H1 (cell line): ENCODE measurements around the gene TCF20. TPM values are rescaled to one million over a fixed set of nuclear protein-coding genes. Genes with fewer than 3 reads are reported as not detected.
A peak's percentile ranks its signal among the peaks of the same experiment; 100 is the strongest.

Experiments used
- CTCF ChIA-PET: fragments of 300-600 bp; sonication (Branson Sonifier 250); formaldehyde crosslinking; loops from one replicate; lab custom pipeline; 2021; ENCODE audit not compliant: partially characterized antibody; lab: Charles Lee
- POLR2A ChIA-PET: fragments of 300-600 bp; sonication (Branson Sonifier 250); formaldehyde crosslinking; loops from one replicate; lab custom pipeline; 2021; ENCODE audit warnings: inconsistent platforms; ENCODE audit not compliant: partially characterized antibody; lab: Charles Lee
- DNase-seq, 2 experiments: peaks; one replicate each; pipeline versions ENCODE4 v3.0.0 to v3.0.0-alpha.2; 2010 to 2022; ENCODE audit warnings: low spot score in 2 of 2, low read depth in 1 of 2, mixed read lengths in 1 of 2
- FAIRE-seq: peaks from 2 replicates; lab custom pipeline; 2011; peaks lifted over from hg19 to GRCh38; lab: Jason Lieb, UNC
- H2AFZ ChIP-seq: 2 replicates; pipeline ENCODE4 v1.8.1; 2012; ENCODE audit warnings: low read length, inconsistent platforms
- H2AK5ac ChIP-seq: 2 replicates; pipeline ENCODE4 v1.6.1; 2013; ENCODE audit warnings: low read depth, low read length
- H2BK120ac ChIP-seq: replicated peaks from 2 replicates; pipeline ENCODE3; 2013; ENCODE audit warnings: low read depth, low read length, inconsistent platforms
- H2BK12ac ChIP-seq: 2 replicates; pipeline ENCODE4 v1.6.1; 2013; ENCODE audit warnings: low read depth, low read length
- H2BK15ac ChIP-seq: 2 replicates; pipeline ENCODE4 v1.6.1; 2013; ENCODE audit warnings: low read length
- H2BK20ac ChIP-seq: 2 replicates; pipeline ENCODE4 v1.6.1; 2013; ENCODE audit warnings: low read length
- H2BK5ac ChIP-seq: 2 replicates; pipeline ENCODE4 v1.6.1; 2013; ENCODE audit warnings: low read depth, low read length
- H3K14ac ChIP-seq: 2 replicates; pipeline ENCODE4 v1.6.1; 2013; ENCODE audit warnings: inconsistent platforms; ENCODE audit not compliant: insufficient read length
- H3K18ac ChIP-seq: 2 replicates; pipeline ENCODE4 v1.6.1; 2013; ENCODE audit warnings: low read length; ENCODE audit errors: extremely low read depth
- H3K23ac ChIP-seq: 2 replicates; pipeline ENCODE4 v1.6.1; 2013; ENCODE audit warnings: inconsistent platforms; ENCODE audit not compliant: insufficient read length
- H3K23me2 ChIP-seq: 2 replicates; pipeline ENCODE4 v1.6.1; 2013; ENCODE audit warnings: low read depth, low read length
- H3K27ac ChIP-seq: 2 replicates; pipeline ENCODE4 v1.6.1; 2011; ENCODE audit warnings: low read depth, low read length, inconsistent platforms
- H3K27me3 ChIP-seq, 4 experiments: replicated peaks in 1 of 4; 1 replicate in 1 of 4; 2 replicates in 3 of 4; pipeline versions ENCODE4 v1.6.1 to v1.8.1; 2011 to 2013; ENCODE audit warnings: low read length in 3 of 4, mild to moderate bottlenecking in 3 of 4, inconsistent platforms in 2 of 4, mixed read lengths in 2 of 4, moderate library complexity in 1 of 4; ENCODE audit not compliant: control insufficient read depth in 3 of 4, insufficient read depth in 3 of 4; ENCODE audit errors: extremely low read depth in 1 of 4
- H3K36me3 ChIP-seq, 4 experiments: 2 replicates each; pipeline versions ENCODE4 v1.6.1 to v1.8.1; 2011 to 2013; ENCODE audit warnings: mild to moderate bottlenecking in 4 of 4, low read length in 3 of 4, moderate library complexity in 2 of 4, control low read depth in 1 of 4, inconsistent platforms in 1 of 4; ENCODE audit not compliant: insufficient read depth in 4 of 4, control insufficient read depth in 2 of 4
- H3K4ac ChIP-seq: replicated peaks from 2 replicates; pipeline ENCODE3; 2013; ENCODE audit warnings: low read length, low read depth, mixed read lengths, inconsistent platforms; ENCODE audit not compliant: insufficient read length
- H3K4me1 ChIP-seq, 4 experiments: replicated peaks in 1 of 4; 1 replicate in 1 of 4; 2 replicates in 3 of 4; pipeline versions ENCODE4 v1.6.1 to v1.8.1; 2011 to 2013; ENCODE audit warnings: low read length in 3 of 4, inconsistent platforms in 2 of 4, mixed read lengths in 1 of 4; ENCODE audit not compliant: insufficient read depth in 4 of 4, control insufficient read depth in 3 of 4
- H3K4me2 ChIP-seq, 2 experiments: 2 replicates each; pipeline versions ENCODE4 v1.6.1 to v1.8.1; 2011 to 2013; ENCODE audit warnings: low read depth in 2 of 2, low read length in 2 of 2, control low read depth in 1 of 2, inconsistent platforms in 1 of 2, mild to moderate bottlenecking in 1 of 2; ENCODE audit not compliant: insufficient read depth in 1 of 2
- H3K4me3 ChIP-seq, 4 experiments: fragments of 200-600, 300-600 bp in 1 of 4; sonication (generic), shearing (Covaris generic), sonication (Bioruptor Twin) in 1 of 4; 2 replicates each; pipeline versions ENCODE4 v1.5.1 to v1.8.1; 2011 to 2016; ENCODE audit warnings: low read length in 4 of 4, low read depth in 3 of 4, control low read depth in 2 of 4, inconsistent platforms in 2 of 4, mild to moderate bottlenecking in 2 of 4, mixed read lengths in 1 of 4, moderate library complexity in 1 of 4; ENCODE audit not compliant: insufficient read depth in 2 of 4; ENCODE audit errors: extremely low read depth in 1 of 4
- H3K56ac ChIP-seq: replicated peaks from 2 replicates; pipeline ENCODE3; 2013; ENCODE audit warnings: low read depth, mild to moderate bottlenecking, mixed read lengths, low read length, inconsistent platforms; ENCODE audit not compliant: insufficient read length
- H3K79me1 ChIP-seq: 2 replicates; pipeline ENCODE4 v1.6.1; 2013; ENCODE audit warnings: low read depth, low read length, control low read depth
- H3K79me2 ChIP-seq, 2 experiments: 2 replicates each; pipeline versions ENCODE4 v1.6.1 to v1.8.1; 2012 to 2013; ENCODE audit warnings: low read length in 2 of 2, mild to moderate bottlenecking in 2 of 2, inconsistent platforms in 1 of 2; ENCODE audit not compliant: insufficient read depth in 2 of 2, control insufficient read depth in 1 of 2
- H3K9ac ChIP-seq, 4 experiments: replicated peaks in 1 of 4; 1 replicate in 1 of 4; 2 replicates in 3 of 4; pipeline versions ENCODE4 v1.6.1 to v1.8.1; 2011 to 2013; ENCODE audit warnings: low read depth in 3 of 4, low read length in 3 of 4, control low read depth in 2 of 4, mild to moderate bottlenecking in 2 of 4, moderate library complexity in 2 of 4, inconsistent platforms in 1 of 4; ENCODE audit errors: extremely low read depth in 1 of 4
- H3K9me3 ChIP-seq, 2 experiments: 2 replicates each; pipeline versions ENCODE4 v1.6.1 to v1.8.1; 2012 to 2013; ENCODE audit warnings: mild to moderate bottlenecking in 2 of 2, moderate library complexity in 2 of 2, control low read depth in 1 of 2, inconsistent platforms in 1 of 2, low read depth in 1 of 2, low read length in 1 of 2, mixed read lengths in 1 of 2; ENCODE audit not compliant: insufficient read depth in 2 of 2
- H4K20me1 ChIP-seq, 2 experiments: replicated peaks in 1 of 2; 2 replicates each; pipeline versions ENCODE3 to v1.8.1; 2011 to 2013; ENCODE audit warnings: inconsistent platforms in 2 of 2, low read length in 2 of 2, mild to moderate bottlenecking in 1 of 2; ENCODE audit not compliant: insufficient read depth in 2 of 2, control insufficient read depth in 1 of 2
- H4K5ac ChIP-seq: 2 replicates; pipeline ENCODE4 v1.6.1; 2013; ENCODE audit warnings: low read length, low read depth, mixed read lengths, inconsistent platforms; ENCODE audit not compliant: insufficient read length
- H4K8ac ChIP-seq: 2 replicates; pipeline ENCODE4 v1.8.0; 2013; ENCODE audit warnings: mild to moderate bottlenecking, moderate library complexity, low read length, inconsistent platforms; ENCODE audit not compliant: insufficient read depth; ENCODE audit errors: extremely low read depth
- H4K91ac ChIP-seq: replicated peaks from 2 replicates; pipeline ENCODE3; 2013; ENCODE audit warnings: low read length, mixed read lengths, inconsistent platforms; ENCODE audit not compliant: insufficient read length
- EZH2 ChIP-seq: fragments of 200-600 bp; sonication (generic); IDR thresholded peaks from 2 replicates; pipeline ENCODE4 v1.7.1; 2012; ENCODE audit warnings: low read depth, mild to moderate bottlenecking, moderate library complexity, low read length, inconsistent platforms; ENCODE audit not compliant: severe bottlenecking
- FOSL1 ChIP-seq: IDR thresholded peaks from 2 replicates; pipeline ENCODE4 v1.6.1; 2011; ENCODE audit warnings: mild to moderate bottlenecking, low read depth, low read length, moderate library complexity; ENCODE audit not compliant: insufficient read depth
- KDM1A ChIP-seq: fragments of 200-600, 300-600 bp; sonication (generic); IDR thresholded peaks from 2 replicates; pipeline ENCODE4 v1.7.1; 2016; ENCODE audit warnings: mild to moderate bottlenecking, low read length, borderline replicate concordance
- TBP ChIP-seq: IDR thresholded peaks from 2 replicates; pipeline ENCODE4 v1.6.1; 2011; ENCODE audit warnings: low read depth, low read length, improper control_type of control experiment
- WGBS, 2 experiments: shearing (Covaris generic) in 1 of 2; methylation state at CpG; one replicate each; pipeline versions ENCODE4 v1.1.6 to v1.1.7; 2013 to 2015; ENCODE audit warnings: low lambda C conversion rate in 2 of 2, mixed read lengths in 2 of 2, inconsistent platforms in 1 of 2, low coverage in 1 of 2, missing lambda C conversion rate in 1 of 2; ENCODE audit not compliant: insufficient replicate concordance in 2 of 2, insufficient coverage in 1 of 2, insufficient read length in 1 of 2; ENCODE audit errors: extremely low coverage in 1 of 2, missing lambda C conversion rate in 1 of 2; 5-methylcytosine and 5-hydroxymethylcytosine counted together
- polyA plus RNA-seq, 7 experiments: library from polyadenylated mRNA; depleted of rRNA in 3 of 7; stranded (reverse) in 5 of 7; unstranded in 2 of 7; fragments of >200 nt in 5 of 7; fragments of 200-250 nt in 2 of 7; gene quantifications; 1 replicate in 5 of 7; 2 replicates in 1 of 7; 4 replicates in 1 of 7; pipeline versions ENCODE4 v1.2.1 to v1.2.3, GENCODE V29; 2011 to 2013; ENCODE audit warnings: missing spikeins in 2 of 7, mixed read lengths in 2 of 7
- total RNA-seq: library from RNA; stranded (reverse); fragmentation: NEBNext Ultra II Directional; extraction: Animal tissue kit (Norgen Biotek cat#: 25700); gene quantifications from 2 replicates; pipeline ENCODE4 v1.2.1, GENCODE V29; 2021

Gene TCF20
- total and polyA plus RNA-seq, 2 of the 8 experiments (the other 6 are each of a cell fraction or from before 2014, with no cell fraction given), result 22.0 to 79.8 TPM

GRCh38 chr22:42277232-42277753 lies 6.8 kb upstream of the TCF20 start:
- Histone ChIP-seq H3K23me2 (peaks cover 2% of the 10 kb centered on the region; the same call in 1 of the 2 replicates), H2BK12ac (0 out of 2 replicates have a peak overlapping the region, but pooled peaks have one; percentile 27), H3K4me3 (no peak overlapping the region), H4K20me1 (peaks cover 9 to 22% of the 10 kb centered on the region in 2 experiments), H3K27me3 (peaks cover 0 to 34% (median 21%) of the 10 kb centered on the region in 4 experiments; a peak in 5 of 7 replicates), H3K36me3 (no peaks in the 10 kb centered on the region), H3K23ac (no peak overlapping the region), H3K4me1 (peaks cover 22 to 37% (median 27%) of the 10 kb centered on the region in 4 experiments), H2BK120ac (no peak overlapping the region), H3K27ac (no peak overlapping the region), H3K18ac (no peak overlapping the region), H3K14ac (no peak overlapping the region), H3K79me2 (no peaks in the 10 kb centered on the region), H3K4me2 (no peak overlapping the region), H3K9me3 (no peaks in the 10 kb centered on the region), H3K79me1 (no peaks in the 10 kb centered on the region), H3K4ac (no peak overlapping the region), H4K91ac (no peak overlapping the region), H4K5ac (no peak overlapping the region), H3K9ac (no peak overlapping the region), H2BK5ac (no peak overlapping the region), H2BK20ac (no peak overlapping the region; the same call in 1 of the 2 replicates), H2BK15ac (no peak overlapping the region), H2AK5ac (no peak overlapping the region), H2AFZ (no peak overlapping the region), H3K56ac (no peak overlapping the region), H4K8ac (no peak overlapping the region)
- FAIRE-seq (no peak), DNase-seq (no peak)
- CTCF ChIA-PET, result interaction anchor here (0.7 to 4.5 kb wide), 17 partner anchors 10 to 167 kb away, joined by 3 to 27 read pairs (median 5); no protein-coding TSS in a partner anchor
- POLR2A ChIA-PET, result interaction anchor here (0.6 to 1.7 kb wide), 2 partner anchors 17 to 197 kb away, joined by 3 to 5 read pairs; no protein-coding TSS in a partner anchor
- TF ChIP-seq FOSL1 (no peak), TBP (no peak), EZH2 (no peak), KDM1A (peak; percentile 82; the same call in 1 of the 2 replicates)
- WGBS, 2 experiments, result 91% methylated on average over 4 of the region's 4 CpGs; no CpG with 5 or more reads in 1 of the 2 experiments
